ENCODE data around the gene PLS1. TPM values are rescaled to one million over a fixed set of nuclear protein-coding genes. Genes with fewer than 3 reads are reported as not detected.
A peak's percentile ranks its signal among the peaks of the same experiment; 100 is the strongest.
"Not testable (repeated sequence)": the region's sequence is repeated elsewhere in the genome, so short reads cannot be mapped to it uniquely, and the experiment has no call there.

PLS1 gene
- polyA plus RNA-seq, 1 experiment: 0.23 TPM

DNA sequence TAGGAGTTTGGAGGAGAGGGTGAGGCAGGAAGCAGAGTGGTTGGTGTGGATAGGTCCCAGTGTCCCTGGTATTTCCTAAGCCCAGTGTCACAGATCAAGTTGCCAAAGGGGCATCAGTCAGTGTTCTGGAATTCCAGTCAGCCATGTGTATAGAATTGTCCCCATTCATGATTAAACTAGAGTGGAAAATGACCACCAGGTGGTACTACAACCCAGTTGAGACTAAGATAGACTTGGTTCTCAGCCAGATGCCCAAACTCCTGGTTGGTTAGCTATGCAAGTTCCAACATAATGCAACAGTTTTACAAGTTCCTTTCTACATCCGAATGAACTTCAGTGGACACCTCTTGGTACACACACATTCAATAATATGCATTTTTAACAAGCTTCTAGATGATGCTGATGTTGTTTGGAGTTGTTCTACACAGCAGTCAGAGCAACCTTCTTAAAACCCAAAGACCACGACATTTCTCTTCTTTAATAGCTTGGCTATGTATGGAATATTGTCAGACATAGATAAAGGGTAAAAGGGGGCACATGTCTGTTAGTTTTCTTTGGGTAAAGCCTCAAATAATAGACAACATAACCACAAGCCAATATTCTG is 9.3 kb upstream of the PLS1 start:
- DNase-seq (ENCODE audit: low read depth): no peak
- H3K27me3 ChIP-seq (ENCODE audit: control insufficient read depth, insufficient read depth, low read length): no peaks in the 10 kb centered on the region; the same call in 1 of the 2 replicates
- POLR2A ChIA-PET: interaction anchor here (0.6 kb wide), 1 partner anchor 415 kb away, joined by 3 read pairs; the partner anchor contains the start of gene U2SURP
- no peaks in the 10 kb centered on the region for H3K36me3 ChIP-seq (ENCODE audit: control insufficient read depth, insufficient read depth, low read length)
- CTCF ChIA-PET: interaction anchor here (0.6 to 4.3 kb wide), 8 partner anchors 10 to 407 kb away, joined by 3 to 22 read pairs (median 4); no protein-coding TSS in a partner anchor
- TF ChIP-seq, protein P1, sequence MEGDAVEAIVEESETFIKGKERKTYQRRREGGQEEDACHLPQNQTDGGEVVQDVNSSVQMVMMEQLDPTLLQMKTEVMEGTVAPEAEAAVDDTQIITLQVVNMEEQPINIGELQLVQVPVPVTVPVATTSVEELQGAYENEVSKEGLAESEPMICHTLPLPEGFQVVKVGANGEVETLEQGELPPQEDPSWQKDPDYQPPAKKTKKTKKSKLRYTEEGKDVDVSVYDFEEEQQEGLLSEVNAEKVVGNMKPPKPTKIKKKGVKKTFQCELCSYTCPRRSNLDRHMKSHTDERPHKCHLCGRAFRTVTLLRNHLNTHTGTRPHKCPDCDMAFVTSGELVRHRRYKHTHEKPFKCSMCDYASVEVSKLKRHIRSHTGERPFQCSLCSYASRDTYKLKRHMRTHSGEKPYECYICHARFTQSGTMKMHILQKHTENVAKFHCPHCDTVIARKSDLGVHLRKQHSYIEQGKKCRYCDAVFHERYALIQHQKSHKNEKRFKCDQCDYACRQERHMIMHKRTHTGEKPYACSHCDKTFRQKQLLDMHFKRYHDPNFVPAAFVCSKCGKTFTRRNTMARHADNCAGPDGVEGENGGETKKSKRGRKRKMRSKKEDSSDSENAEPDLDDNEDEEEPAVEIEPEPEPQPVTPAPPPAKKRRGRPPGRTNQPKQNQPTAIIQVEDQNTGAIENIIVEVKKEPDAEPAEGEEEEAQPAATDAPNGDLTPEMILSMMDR (IDR thresholded peaks at IDR 0.05; ENCODE audit: insufficient read depth, low read depth, low read length): peak; percentile 59
- H3K4me3 ChIP-seq (ENCODE audit: low read depth, low read length): no peak overlapping the region

DNA sequence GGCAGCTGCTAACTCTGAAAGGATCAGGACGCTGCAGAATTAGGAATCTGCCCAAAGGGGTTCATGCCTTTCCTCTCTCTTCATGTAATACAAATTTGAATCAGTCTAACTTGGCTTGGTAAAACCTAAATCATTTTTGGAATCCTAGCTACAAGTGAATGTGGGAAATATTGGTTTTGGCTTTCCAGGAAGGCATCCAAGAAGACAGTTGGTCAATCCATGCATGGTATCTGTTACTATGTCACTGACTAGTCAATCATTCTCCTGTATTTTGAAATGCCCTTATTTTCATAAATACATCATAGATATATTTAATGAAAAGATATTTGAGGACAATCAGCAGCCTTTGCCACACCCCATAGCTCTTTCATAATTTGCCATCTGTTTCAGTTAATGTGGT is 7.5 kb upstream of the PLS1 start:
- Histone ChIP-seq H3K27me3 (ENCODE audit: control insufficient read depth, insufficient read depth, low read length) (no peaks in the 10 kb centered on the region), H3K36me3 (ENCODE audit: control insufficient read depth, insufficient read depth, low read length) (no peaks in the 10 kb centered on the region), H3K4me3 (ENCODE audit: low read depth, low read length) (no peak overlapping the region)
- ChIA-PET CTCF (interaction anchor here (1.3 to 4.3 kb wide), 2 partner anchors 241 to 407 kb away, joined by 4 to 22 read pairs; no protein-coding TSS in a partner anchor), POLR2A (no interaction called here)
- TF ChIP-seq, protein P1 (IDR thresholded peaks at IDR 0.05; ENCODE audit: insufficient read depth, low read depth, low read length): no peak
- no peak for DNase-seq (ENCODE audit: low read depth)

DNA sequence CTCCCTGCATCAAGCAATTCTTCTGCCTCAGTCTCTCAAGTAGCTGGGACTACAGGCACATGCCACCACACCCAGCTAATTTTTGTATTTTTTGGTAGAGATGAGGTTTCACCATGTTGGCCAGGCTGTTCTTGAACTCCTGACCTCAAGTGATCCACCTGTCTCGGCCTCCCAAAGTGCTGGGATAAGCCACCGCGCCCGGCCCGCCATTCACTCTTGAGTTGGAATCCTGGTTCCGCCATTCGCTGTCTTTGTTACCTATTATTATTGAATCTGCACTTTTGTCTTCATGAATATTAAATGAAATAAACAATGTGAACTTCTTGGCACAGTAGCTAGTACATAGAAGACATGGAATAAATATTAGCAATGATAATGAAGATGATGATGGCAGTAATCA is 3.9 kb upstream of the PLS1 start:
- DNase-seq (ENCODE audit: low read depth); H3K27me3 ChIP-seq (ENCODE audit: control insufficient read depth, insufficient read depth, low read length); H3K4me3 ChIP-seq (ENCODE audit: low read depth, low read length); H3K36me3 ChIP-seq (ENCODE audit: control insufficient read depth, insufficient read depth, low read length); POLR2A ChIA-PET: not testable (repeated sequence)
- CTCF ChIA-PET: interaction anchor here (0.5 to 1.4 kb wide), 2 partner anchors 37 to 395 kb away, joined by 3 to 4 read pairs; no protein-coding TSS in a partner anchor

DNA sequence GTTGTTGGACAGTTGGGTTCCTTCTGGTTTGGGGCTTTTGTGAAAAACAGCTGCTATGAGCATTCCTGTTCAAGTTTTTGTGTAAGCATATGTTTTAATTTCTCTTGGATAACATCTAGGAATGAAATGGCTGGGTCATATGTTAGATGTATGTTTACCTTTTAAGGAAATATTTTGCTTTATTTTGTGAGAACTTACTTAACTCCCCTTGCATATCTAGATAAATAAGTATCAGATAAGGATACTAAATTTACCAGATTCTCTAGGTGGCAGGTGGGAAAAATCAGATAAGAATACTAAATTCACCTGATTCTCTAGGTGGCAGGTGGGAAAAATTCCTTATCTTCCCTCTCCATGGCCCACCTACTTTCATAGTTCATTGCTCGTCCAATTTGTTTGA is 1.1 kb upstream of the PLS1 start:
- CTCF ChIA-PET: no interaction called here
- POLR2A ChIA-PET: no interaction called here
- H3K27me3 ChIP-seq (ENCODE audit: control insufficient read depth, insufficient read depth, low read length): no peaks in the 10 kb centered on the region
- H3K36me3 ChIP-seq (ENCODE audit: control insufficient read depth, insufficient read depth, low read length): no peaks in the 10 kb centered on the region
- DNase-seq (ENCODE audit: low read depth): no peak
- TF ChIP-seq, protein P1 (IDR thresholded peaks at IDR 0.05; ENCODE audit: insufficient read depth, low read depth, low read length): no peak
- no peak overlapping the region for H3K4me3 ChIP-seq (ENCODE audit: low read depth, low read length)

DNA sequence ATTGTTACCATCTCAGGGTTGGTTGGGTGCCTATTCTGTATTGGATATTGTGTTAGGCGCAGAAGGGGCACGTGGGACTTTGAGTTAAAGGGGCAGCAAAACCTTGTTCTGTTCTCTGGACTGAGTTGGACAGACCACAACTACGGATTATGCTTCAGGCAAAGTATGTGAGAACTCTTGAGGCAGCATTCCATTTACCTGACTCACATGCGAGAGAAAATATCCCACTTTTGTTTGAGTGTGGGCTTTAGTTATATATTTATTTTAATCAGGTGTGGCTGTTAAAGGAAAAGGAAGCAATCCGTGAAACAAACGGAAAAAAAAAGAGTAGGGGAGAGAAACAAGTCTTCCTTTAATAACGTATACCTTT is 627 bp upstream of the PLS1 start:
- TF ChIP-seq, protein P1 (IDR thresholded peaks at IDR 0.05; ENCODE audit: insufficient read depth, low read depth, low read length): no peak
- ChIA-PET POLR2A (no interaction called here), CTCF (no interaction called here)
- Histone ChIP-seq H3K27me3 (ENCODE audit: control insufficient read depth, insufficient read depth, low read length) (no peaks in the 10 kb centered on the region), H3K4me3 (ENCODE audit: low read depth, low read length) (peak overlapping the region; percentile 74), H3K36me3 (ENCODE audit: control insufficient read depth, insufficient read depth, low read length) (no peaks in the 10 kb centered on the region)
- no peak for DNase-seq (ENCODE audit: low read depth)

DNA sequence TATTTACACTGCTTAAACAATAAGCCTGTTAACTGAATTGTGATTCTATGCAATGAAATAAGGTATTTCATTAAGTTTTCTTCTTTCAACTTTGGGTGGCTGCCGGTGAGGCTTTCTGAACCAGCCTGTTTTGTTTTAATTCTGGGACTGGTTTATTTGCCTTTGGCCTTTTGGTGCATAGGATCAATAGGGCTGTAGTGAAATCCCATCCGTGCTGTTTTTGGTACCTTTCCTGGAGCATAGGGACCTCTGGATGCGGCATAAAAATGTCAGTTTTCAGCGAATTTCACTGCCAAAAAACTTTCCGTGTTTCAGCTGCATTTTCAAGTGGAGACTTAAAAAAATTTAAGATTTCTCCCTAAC is 514 bp downstream of the PLS1 start:
- ChIA-PET POLR2A (no interaction called here), CTCF (interaction anchor here (1.0 to 1.2 kb wide), 2 partner anchors 11 to 232 kb away, joined by 3 to 4 read pairs; no protein-coding TSS in a partner anchor)
- TF ChIP-seq, protein P1 (IDR thresholded peaks at IDR 0.05; ENCODE audit: insufficient read depth, low read depth, low read length): no peak
- Histone ChIP-seq H3K27me3 (ENCODE audit: control insufficient read depth, insufficient read depth, low read length) (no peaks in the 10 kb centered on the region), H3K4me3 (ENCODE audit: low read depth, low read length) (peak overlapping the region; percentile 74), H3K36me3 (ENCODE audit: control insufficient read depth, insufficient read depth, low read length) (no peaks in the 10 kb centered on the region)
- no peak for DNase-seq (ENCODE audit: low read depth)

Measured in BJ (cell line).